ENCODE measurements around the gene NUP93.

Gene NUP93

GRCh38 chr16:56729735-56730662, at the start of gene NUP93:
TSS of gene NUP93 (plus strand) at chr16:56730129. CDS start at chr16:56748248, 18,119 bp downstream.
- peak; percentile 82 for DNase-seq (ENCODE audit: low read depth, low spot score)

GRCh38 chr16:56681939-56682702, 47.8 kb upstream of the NUP93 start, which contains the start of gene MT1X:
TSS of gene MT1X (plus strand) at chr16:56682470. CDS start at chr16:56682541, 71 bp downstream.
- no peak for DNase-seq (ENCODE audit: low read depth, low spot score)

- no peak for DNase-seq (ENCODE audit: low read depth, low spot score)
These were observed 47.1 kb upstream of the NUP93 start for GRCh38 chr16:56682703-56683397.

- DNase-seq (ENCODE audit: low read depth, low spot score), result no peak
These were observed 46.3 kb upstream of the NUP93 start for GRCh38 chr16:56683424-56684172.

GRCh38 chr16:56684256-56684925, 45.5 kb upstream of the NUP93 start:
- DNase-seq (ENCODE audit: low read depth, low spot score), result no peak

- no peak for DNase-seq (ENCODE audit: low read depth, low spot score)
These were observed 44.9 kb upstream of the NUP93 start for GRCh38 chr16:56684926-56685590.

GRCh38 chr16:56686758-56687157, 43.2 kb upstream of the NUP93 start:
- no peak for DNase-seq (ENCODE audit: low read depth, low spot score)

GRCh38 chr16:56688762-56689161, 41.2 kb upstream of the NUP93 start:
- no peak for DNase-seq (ENCODE audit: low read depth, low spot score)

- DNase-seq (ENCODE audit: low read depth, low spot score), result no peak
These were observed 40.8 kb upstream of the NUP93 start for GRCh38 chr16:56689171-56689570.

GRCh38 chr16:56690420-56691122, 39.4 kb upstream of the NUP93 start:
- DNase-seq (ENCODE audit: low read depth, low spot score), result no peak

GRCh38 chr16:56691885-56692284, 38.0 kb upstream of the NUP93 start:
- DNase-seq (ENCODE audit: low read depth, low spot score), result no peak

- DNase-seq (ENCODE audit: low read depth, low spot score), result no peak
These were observed 34.7 kb upstream of the NUP93 start for GRCh38 chr16:56695246-56695645.

- DNase-seq (ENCODE audit: low read depth, low spot score), result no peak
These were observed 32.3 kb upstream of the NUP93 start for GRCh38 chr16:56697456-56698155.

GRCh38 chr16:56700195-56700594, 29.7 kb upstream of the NUP93 start:
- DNase-seq (ENCODE audit: low read depth, low spot score), result no peak

GRCh38 chr16:56700631-56701030, 29.3 kb upstream of the NUP93 start:
- DNase-seq (ENCODE audit: low read depth, low spot score), result no peak

GRCh38 chr16:56701534-56701933, 28.4 kb upstream of the NUP93 start:
- no peak for DNase-seq (ENCODE audit: low read depth, low spot score)

- DNase-seq (ENCODE audit: low read depth, low spot score), result no peak
These were observed 27.1 kb upstream of the NUP93 start for GRCh38 chr16:56702836-56703235.

- no peak for DNase-seq (ENCODE audit: low read depth, low spot score)
These were observed 21.1 kb upstream of the NUP93 start for GRCh38 chr16:56708525-56709442.

Data from smooth muscle cell of the brain vasculature (primary cell).